HEK293 (cell line): ENCODE results near the gene USP30.

Experiments used
- CTCF ChIA-PET: fragments of 350-600 bp; formaldehyde crosslinking; extraction: SDS; loops from one replicate; lab custom pipeline; 2021; ENCODE audit warnings: antibody characterized with exemption; lab: Yijun Ruan, JAX
- POLR2A ChIA-PET: fragments of 300-600 bp; formaldehyde crosslinking; extraction: SDS; loops from one replicate; lab custom pipeline; 2020; ENCODE audit warnings: antibody characterized with exemption, inconsistent platforms; lab: Yijun Ruan, JAX
- H3K27ac ChIP-seq: fragments of 200-500 bp; sonication (Bioruptor generic); 2 replicates; pipeline ENCODE4 v1.5.1; 2014; ENCODE audit warnings: low read depth, low read length, control low read depth, inconsistent platforms; ENCODE audit errors: extremely low read depth
- H3K36me3 ChIP-seq, 2 experiments: fragments of 200-500 bp in 1 of 2; sonication (Bioruptor generic) in 1 of 2; 1 replicate in 1 of 2; 2 replicates in 1 of 2; pipeline ENCODE4 v1.5.1; 2014 to 2017; ENCODE audit warnings: inconsistent platforms in 2 of 2, low read length in 2 of 2; ENCODE audit not compliant: control insufficient read depth in 2 of 2, insufficient read depth in 1 of 2
- H3K4me1 ChIP-seq: fragments of 200-500 bp; sonication (Bioruptor generic); 2 replicates; pipeline ENCODE4 v1.5.1; 2014; ENCODE audit warnings: mild to moderate bottlenecking, low read length, inconsistent platforms; ENCODE audit not compliant: control insufficient read depth, insufficient read depth
- H3K4me3 ChIP-seq: 2 replicates; pipeline ENCODE4 v1.5.1; 2011; ENCODE audit warnings: low read depth, mild to moderate bottlenecking, control low read depth, low read length, moderate library complexity
- H3K9me3 ChIP-seq: fragments of 200-500 bp; sonication (Bioruptor generic); 2 replicates; pipeline ENCODE4 v1.5.1; 2014; ENCODE audit warnings: low read depth, low read length, inconsistent platforms; ENCODE audit not compliant: control insufficient read depth, insufficient read depth
- BCL11A ChIP-seq: fragments of 450-650 bp; formaldehyde crosslinking; IDR thresholded peaks from 2 replicates; pipeline ENCODE4 v1.5.1; 2016; ENCODE audit warnings: low read depth, missing biosample characterization, missing genetic modification characterization
- HOXA7 ChIP-seq: sonication (generic); formaldehyde crosslinking; IDR thresholded peaks from 2 replicates; pipeline ENCODE4 v1.8.1; 2022; ENCODE audit warnings: missing genetic modification reagents, borderline replicate concordance
- KLF16 ChIP-seq: fragments of 450-650 bp; formaldehyde crosslinking; IDR thresholded peaks from 2 replicates; pipeline ENCODE4 v1.5.1; 2017; ENCODE audit warnings: missing biosample characterization, missing genetic modification characterization
- ZNF10 ChIP-seq: fragments of 450-650 bp; formaldehyde crosslinking; IDR thresholded peaks from 2 replicates; pipeline ENCODE4 v1.5.1; 2017; ENCODE audit warnings: missing biosample characterization, missing genetic modification characterization
- ZNF121 ChIP-seq: fragments of 450-650 bp; formaldehyde crosslinking; IDR thresholded peaks from 2 replicates; pipeline ENCODE4 v1.5.1; 2016; ENCODE audit warnings: missing biosample characterization, missing genetic modification characterization
- ZNF184 ChIP-seq: fragments of 450-650 bp; IDR thresholded peaks from 2 replicates; pipeline ENCODE4 v1.5.1; 2018; ENCODE audit warnings: missing biosample characterization, mild to moderate bottlenecking, missing genetic modification characterization
- ZNF19 ChIP-seq: fragments of 450-650 bp; formaldehyde crosslinking; IDR thresholded peaks from 2 replicates; pipeline ENCODE4; 2016; ENCODE audit warnings: missing biosample characterization, missing genetic modification characterization, low read depth
- ZNF211 ChIP-seq: fragments of 450-650 bp; formaldehyde crosslinking; IDR thresholded peaks from 2 replicates; pipeline ENCODE4 v1.5.1; 2016; ENCODE audit warnings: low read depth, missing biosample characterization, missing genetic modification characterization
- ZNF423 ChIP-seq: fragments of 450-650 bp; formaldehyde crosslinking; IDR thresholded peaks from 2 replicates; pipeline ENCODE4 v1.5.1; 2016; ENCODE audit warnings: missing biosample characterization, missing genetic modification characterization
- ZNF433 ChIP-seq: fragments of 450-650 bp; formaldehyde crosslinking; IDR thresholded peaks from 2 replicates; pipeline ENCODE4 v1.5.1; 2016; ENCODE audit warnings: missing biosample characterization, missing genetic modification characterization, low read depth
- ZNF600 ChIP-seq: fragments of 450-650 bp; formaldehyde crosslinking; IDR thresholded peaks from 2 replicates; pipeline ENCODE4 v1.5.1; 2016; ENCODE audit warnings: missing biosample characterization, missing genetic modification characterization
- ZSCAN16 ChIP-seq: fragments of 450-650 bp; formaldehyde crosslinking; IDR thresholded peaks from 2 replicates; pipeline ENCODE4 v1.5.1; 2016; ENCODE audit warnings: missing biosample characterization, missing genetic modification characterization
- TF ChIP-seq, protein P1 (sequence below): fragments of 450-650 bp; formaldehyde crosslinking; IDR thresholded peaks from 2 replicates; pipeline ENCODE4 v1.5.1; 2016; ENCODE audit warnings: missing biosample characterization, missing genetic modification characterization
- TF ChIP-seq, protein P2 (sequence below): fragments of 450-650 bp; IDR thresholded peaks from 2 replicates; pipeline ENCODE4 v1.5.1; 2018; ENCODE audit warnings: missing biosample characterization, missing genetic modification characterization
- TF ChIP-seq, protein P3 (sequence below): sonication (generic); formaldehyde crosslinking; IDR thresholded peaks from 2 replicates; pipeline ENCODE4 v1.8.1; 2022; ENCODE audit warnings: mild to moderate bottlenecking, moderate library complexity, missing genetic modification reagents
- TF ChIP-seq, protein P4 (sequence below): fragments of 450-650 bp; formaldehyde crosslinking; IDR thresholded peaks from 2 replicates; pipeline ENCODE4 v1.5.1; 2016; ENCODE audit warnings: missing biosample characterization, missing genetic modification characterization

USP30 gene

DNA sequence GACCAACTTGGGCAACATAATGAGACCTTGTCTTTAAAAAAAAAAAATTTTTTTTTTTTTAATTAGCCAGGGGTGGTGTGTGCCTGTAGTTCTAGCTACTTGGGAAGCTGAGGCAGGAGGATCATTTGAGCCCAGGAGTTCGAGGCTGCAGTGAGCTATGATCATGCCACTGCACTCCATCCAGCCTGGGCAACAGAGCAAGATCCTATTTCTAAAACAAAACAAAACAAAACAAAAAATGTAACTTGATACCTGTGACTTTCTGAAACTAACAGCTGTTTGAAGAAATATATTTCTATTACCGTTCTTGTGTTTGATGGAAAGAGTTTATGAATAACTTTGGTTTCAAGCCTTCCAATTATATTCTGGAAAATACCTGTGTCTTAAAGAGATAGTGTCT is 62.3 kb downstream of the USP30 start:
- H3K4me1 ChIP-seq = peaks cover 11% of the 10 kb centered on the region
- CTCF ChIA-PET = interaction anchor here (0.7 to 1.7 kb wide), 2 partner anchors 68 to 272 kb away, joined by 3 to 8 read pairs; no protein-coding TSS in a partner anchor
- no peak overlapping the region for H3K4me3 ChIP-seq
- peak; percentile 57 for TF ChIP-seq ZNF121
- no peak for TF ChIP-seq ZNF19 (tag by site-specific recombination)
- H3K36me3 ChIP-seq = peaks cover 0 to 9% of the 10 kb centered on the region in 2 experiments; a peak in 1 of 3 replicates
- POLR2A ChIA-PET = no interaction called here
- no peaks in the 10 kb centered on the region for H3K9me3 ChIP-seq
- H3K27ac ChIP-seq = no peak overlapping the region

DNA sequence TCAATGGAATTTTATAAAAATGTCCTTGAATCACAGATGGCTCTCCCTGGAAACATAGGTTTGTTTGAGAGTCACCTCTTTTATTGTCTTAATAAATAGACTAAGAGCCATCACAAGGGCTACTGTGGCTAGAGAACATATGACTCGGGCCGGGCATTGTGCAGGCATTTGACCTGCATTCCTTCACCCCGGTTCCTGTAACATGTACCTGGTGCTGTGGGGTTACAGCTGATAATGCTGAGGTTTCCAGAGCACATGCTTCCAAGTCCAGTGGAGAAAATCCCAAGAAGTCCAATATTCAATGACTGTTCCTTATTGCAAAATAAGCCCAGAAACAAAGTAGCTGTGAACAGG is 63.0 kb downstream of the USP30 start:
- TF ChIP-seq ZSCAN16 (no peak), ZNF211 (no peak), BCL11A (tag by site-specific recombination) (no peak), ZNF184 (tag by site-specific recombination) (no peak), ZNF433 (tag by site-specific recombination) (no peak), HOXA7 (CRISPR knock-in tag) (no peak), ZNF10 (tag by site-specific recombination) (no peak), ZNF423 (tag by site-specific recombination) (no peak)
- TF ChIP-seq, protein P1, sequence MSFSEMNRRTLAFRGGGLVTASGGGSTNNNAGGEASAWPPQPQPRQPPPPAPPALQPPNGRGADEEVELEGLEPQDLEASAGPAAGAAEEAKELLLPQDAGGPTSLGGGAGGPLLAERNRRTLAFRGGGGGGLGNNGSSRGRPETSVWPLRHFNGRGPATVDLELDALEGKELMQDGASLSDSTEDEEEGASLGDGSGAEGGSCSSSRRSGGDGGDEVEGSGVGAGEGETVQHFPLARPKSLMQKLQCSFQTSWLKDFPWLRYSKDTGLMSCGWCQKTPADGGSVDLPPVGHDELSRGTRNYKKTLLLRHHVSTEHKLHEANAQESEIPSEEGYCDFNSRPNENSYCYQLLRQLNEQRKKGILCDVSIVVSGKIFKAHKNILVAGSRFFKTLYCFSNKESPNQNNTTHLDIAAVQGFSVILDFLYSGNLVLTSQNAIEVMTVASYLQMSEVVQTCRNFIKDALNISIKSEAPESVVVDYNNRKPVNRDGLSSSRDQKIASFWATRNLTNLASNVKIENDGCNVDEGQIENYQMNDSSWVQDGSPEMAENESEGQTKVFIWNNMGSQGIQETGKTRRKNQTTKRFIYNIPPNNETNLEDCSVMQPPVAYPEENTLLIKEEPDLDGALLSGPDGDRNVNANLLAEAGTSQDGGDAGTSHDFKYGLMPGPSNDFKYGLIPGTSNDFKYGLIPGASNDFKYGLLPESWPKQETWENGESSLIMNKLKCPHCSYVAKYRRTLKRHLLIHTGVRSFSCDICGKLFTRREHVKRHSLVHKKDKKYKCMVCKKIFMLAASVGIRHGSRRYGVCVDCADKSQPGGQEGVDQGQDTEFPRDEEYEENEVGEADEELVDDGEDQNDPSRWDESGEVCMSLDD (tag by site-specific recombination) = no peak
- TF ChIP-seq, protein P2, sequence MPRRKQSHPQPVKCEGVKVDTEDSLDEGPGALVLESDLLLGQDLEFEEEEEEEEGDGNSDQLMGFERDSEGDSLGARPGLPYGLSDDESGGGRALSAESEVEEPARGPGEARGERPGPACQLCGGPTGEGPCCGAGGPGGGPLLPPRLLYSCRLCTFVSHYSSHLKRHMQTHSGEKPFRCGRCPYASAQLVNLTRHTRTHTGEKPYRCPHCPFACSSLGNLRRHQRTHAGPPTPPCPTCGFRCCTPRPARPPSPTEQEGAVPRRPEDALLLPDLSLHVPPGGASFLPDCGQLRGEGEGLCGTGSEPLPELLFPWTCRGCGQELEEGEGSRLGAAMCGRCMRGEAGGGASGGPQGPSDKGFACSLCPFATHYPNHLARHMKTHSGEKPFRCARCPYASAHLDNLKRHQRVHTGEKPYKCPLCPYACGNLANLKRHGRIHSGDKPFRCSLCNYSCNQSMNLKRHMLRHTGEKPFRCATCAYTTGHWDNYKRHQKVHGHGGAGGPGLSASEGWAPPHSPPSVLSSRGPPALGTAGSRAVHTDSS (tag by site-specific recombination) = no peak
- TF ChIP-seq, protein P3, sequence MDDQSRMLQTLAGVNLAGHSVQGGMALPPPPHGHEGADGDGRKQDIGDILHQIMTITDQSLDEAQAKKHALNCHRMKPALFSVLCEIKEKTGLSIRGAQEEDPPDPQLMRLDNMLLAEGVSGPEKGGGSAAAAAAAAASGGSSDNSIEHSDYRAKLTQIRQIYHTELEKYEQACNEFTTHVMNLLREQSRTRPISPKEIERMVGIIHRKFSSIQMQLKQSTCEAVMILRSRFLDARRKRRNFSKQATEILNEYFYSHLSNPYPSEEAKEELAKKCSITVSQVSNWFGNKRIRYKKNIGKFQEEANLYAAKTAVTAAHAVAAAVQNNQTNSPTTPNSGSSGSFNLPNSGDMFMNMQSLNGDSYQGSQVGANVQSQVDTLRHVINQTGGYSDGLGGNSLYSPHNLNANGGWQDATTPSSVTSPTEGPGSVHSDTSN (CRISPR knock-in tag) = no peak
- TF ChIP-seq, protein P4, sequence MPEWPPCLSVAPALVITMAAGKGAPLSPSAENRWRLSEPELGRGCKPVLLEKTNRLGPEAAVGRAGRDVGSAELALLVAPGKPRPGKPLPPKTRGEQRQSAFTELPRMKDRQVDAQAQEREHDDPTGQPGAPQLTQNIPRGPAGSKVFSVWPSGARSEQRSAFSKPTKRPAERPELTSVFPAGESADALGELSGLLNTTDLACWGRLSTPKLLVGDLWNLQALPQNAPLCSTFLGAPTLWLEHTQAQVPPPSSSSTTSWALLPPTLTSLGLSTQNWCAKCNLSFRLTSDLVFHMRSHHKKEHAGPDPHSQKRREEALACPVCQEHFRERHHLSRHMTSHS = no peak
- Histone ChIP-seq H3K9me3 (no peaks in the 10 kb centered on the region), H3K27ac (no peak overlapping the region), H3K4me3 (no peak overlapping the region), H3K4me1 (peaks cover 7% of the 10 kb centered on the region), H3K36me3 (peaks cover 0 to 2% of the 10 kb centered on the region in 2 experiments; a peak in 1 of 3 replicates)
- CTCF ChIA-PET = interaction anchor here (1.7 kb wide), 1 partner anchor 271 kb away, joined by 8 read pairs; no protein-coding TSS in a partner anchor
- POLR2A ChIA-PET = no interaction called here

DNA sequence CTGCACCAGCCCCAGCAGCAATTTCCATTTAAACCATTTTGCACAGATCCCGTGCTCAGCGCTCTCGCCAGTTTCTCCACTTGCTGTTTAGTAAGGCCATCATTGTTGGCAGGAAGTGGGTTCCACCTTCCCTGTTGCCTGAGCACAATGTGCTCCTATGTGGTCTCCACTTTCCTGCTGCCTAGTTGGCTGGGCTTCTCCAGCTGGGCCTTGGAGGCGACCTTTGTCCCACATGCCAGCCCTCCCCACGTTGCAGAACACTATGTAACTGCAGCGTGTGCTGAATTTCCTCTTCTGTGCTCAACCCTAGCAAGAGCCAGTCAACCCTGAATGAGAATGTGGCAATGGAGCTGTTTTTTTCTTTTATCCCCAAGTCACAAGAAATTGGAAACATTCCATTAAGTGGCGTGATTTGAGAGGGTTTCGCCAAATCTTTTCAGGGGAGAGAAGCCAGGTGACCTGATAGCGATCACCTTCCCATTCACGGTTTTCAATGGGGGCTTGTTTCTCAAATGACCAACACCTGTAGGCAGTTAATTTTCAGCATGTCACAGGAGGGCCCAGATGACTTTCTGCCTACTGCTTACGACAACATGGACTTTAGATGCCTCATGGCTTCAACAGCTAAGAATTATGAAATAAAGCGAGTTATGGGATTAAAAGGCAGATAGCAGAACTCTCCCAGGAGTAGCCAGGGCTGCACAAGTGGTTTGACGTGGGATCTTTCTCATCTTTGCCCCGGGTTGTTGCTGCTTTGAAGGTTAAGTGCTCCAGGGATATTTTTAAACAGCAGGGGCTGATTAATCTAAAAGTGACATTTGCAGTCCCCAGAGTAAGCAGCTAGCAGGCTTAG is 63.6 kb downstream of the USP30 start, which contains the start of gene ACACB:
Gene ACACB, plus strand, starts transcription at position 830 of the 853 bp plus-strand sequence. CDS start 22,819 bp downstream, outside the sequence.
- Histone ChIP-seq H3K4me3 (no peak within 1 kb of the TSS), H3K36me3 (no peaks in the 10 kb centered on the region), H3K27ac (no peak within 1 kb of the TSS), H3K4me1 (0 out of 2 replicates have a peak, but pooled peaks cover under 1% of the 10 kb centered on the region), H3K9me3 (no peaks in the 10 kb centered on the region)
- POLR2A ChIA-PET = no interaction called here
- CTCF ChIA-PET = interaction anchor here (0.7 to 1.7 kb wide), 2 partner anchors 170 to 271 kb away, joined by 3 to 8 read pairs; no protein-coding TSS in a partner anchor
- TF ChIP-seq ZNF600 (tag by site-specific recombination) (0 out of 2 replicates have a peak, but pooled peaks have one; percentile 26), KLF16 (no peak)
- TF ChIP-seq, all 188 proteins: peak for 1
